HG03575 (cell line): ENCODE data around the gene ABCB9.

Experiments used
- ATAC-seq: cut with Tn5 transposase; IDR thresholded peaks from one replicate; pipeline ENCODE4 v1.9.1; 2021; ENCODE audit not compliant: unreplicated experiment, insufficient number of reproducible peaks, low FRiP score; ENCODE audit errors: extremely low read depth

Gene ABCB9

DNA sequence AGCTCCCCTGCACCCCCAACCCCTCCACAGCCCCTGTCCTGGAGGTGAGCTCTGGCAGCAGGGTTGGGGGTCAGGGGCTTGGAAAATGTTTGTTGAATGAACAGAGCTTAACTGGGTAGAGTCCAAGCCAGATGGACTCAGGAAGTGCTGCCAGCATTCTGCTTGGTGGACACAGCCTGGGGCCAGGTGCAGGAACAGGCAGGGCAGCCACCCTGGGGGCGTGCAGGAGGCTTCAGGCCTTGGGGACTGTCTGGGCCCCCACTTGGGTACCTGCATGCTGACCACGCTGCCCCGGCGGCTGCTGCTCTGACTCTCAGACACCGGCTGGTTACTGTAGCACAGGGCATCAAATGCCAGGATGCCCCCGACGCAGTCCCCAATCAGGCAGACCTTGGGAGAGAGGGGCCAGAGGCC, 29.9 kb upstream of the ABCB9 start:
- no peak for ATAC-seq

DNA sequence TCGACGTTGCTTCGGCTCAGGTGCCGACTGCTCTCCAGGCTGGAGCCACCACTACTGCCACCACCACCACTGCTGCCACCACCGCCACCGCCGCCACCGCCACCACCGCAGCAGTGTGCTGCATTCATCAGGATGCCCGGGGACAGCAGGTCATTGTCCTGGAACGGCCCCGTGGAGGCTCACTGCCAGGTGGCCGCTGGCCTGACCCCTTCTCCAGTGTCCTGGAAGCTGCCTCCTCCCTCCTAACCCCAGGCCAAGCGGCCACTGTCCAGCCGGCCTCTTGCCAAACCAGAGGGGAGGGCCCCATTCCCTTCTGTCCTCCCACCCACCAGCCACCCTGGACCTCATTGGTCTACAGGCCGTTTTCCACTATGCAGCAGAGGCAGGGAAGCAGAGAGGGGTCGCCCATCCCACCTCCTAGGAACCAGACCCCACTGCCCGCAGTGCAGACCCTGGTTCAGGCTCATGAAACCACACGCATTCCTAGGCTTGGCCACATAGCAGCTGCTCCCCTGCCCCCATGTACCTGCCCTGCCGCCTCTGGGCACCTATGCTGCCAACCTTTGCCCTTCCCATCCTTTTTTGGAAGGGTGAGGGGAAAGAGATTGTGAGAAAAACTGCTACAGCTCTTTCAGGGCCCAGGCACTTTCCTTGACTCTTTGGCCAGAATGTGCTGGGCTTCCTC, 29.4 kb upstream of the ABCB9 start:
- ATAC-seq: no peak

DNA sequence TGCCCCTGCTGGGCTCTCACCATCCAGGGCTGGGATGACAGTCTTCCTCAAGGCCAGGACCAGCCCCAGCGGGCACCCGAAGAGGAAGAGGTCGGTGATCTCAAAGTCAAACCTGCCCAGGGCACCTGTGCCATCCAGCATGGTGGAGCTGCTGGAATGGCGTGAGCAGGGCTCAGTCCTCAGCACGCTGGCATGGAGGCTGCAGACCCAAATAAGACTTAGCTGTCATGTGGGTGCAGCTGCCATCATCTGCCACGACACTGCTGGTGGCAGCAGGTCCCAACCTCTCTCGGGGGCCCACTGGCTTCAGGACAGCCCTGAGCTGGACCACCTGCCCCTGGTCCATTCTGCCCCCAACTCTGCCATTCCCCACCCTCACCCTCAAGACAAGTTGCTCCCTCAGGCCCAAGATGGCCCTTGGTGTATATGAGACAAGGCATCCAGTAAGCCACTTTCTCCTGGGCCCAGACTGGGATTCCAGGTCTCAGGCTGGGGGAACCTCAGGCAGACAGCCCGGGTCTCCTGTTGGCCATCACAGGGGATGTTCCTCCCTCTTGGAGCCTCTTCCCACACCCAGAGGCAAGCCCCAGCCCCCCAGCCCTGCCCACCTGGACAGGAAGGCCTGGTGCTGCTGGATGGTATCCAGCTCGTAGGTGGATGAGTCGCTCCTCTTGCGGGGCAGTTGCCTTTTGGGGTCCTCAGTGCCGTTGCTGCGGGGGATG, 28.7 kb upstream of the ABCB9 start:
- no peak for ATAC-seq

DNA sequence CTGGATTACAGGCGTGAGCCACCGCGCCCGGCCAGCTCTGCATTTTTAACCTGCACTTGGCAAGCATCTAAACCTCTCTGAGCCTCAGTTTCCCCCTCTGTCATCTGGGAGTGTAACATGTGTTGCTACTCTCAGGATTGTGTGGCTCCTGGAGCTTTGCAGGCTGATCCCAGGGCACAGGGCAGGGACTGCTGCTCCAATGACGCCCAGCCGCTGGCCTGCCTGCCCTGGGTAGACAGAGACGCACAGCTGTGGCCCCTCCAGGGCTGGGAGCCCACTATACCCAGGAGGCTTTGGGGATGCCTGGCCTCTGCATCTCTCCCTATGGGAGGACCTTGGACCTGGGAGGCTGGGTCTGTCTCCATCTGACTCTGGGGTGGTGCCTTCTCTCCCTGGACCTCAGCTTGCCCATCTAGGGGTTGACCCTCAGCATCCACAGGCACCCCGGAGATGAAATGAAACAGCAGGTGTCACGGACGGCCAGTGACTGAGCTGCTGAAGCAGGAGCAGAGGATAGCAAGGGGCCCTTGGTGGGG, 27.9 kb upstream of the ABCB9 start:
- ATAC-seq: no peak

DNA sequence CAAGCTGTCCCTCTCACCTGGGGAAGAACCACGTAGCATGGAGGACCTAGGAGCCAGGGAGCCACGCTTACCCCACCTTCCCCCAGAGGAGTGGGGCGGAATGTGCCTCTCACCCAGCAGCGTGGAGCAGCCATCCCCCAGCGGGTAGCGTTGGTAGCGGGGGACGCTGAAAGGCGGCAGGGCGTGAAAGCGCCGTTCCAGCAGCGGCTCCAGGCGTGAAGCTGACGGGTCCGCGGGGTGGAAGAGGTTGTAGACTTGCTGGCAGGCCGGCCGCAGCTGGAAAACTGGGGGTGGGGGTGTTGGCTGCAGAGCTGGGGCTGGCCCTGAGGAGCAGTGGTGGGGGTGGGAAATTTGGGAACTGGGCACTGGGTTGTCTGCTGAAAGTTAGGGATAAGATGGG, 26.1 kb upstream of the ABCB9 start:
- no peak for ATAC-seq

DNA sequence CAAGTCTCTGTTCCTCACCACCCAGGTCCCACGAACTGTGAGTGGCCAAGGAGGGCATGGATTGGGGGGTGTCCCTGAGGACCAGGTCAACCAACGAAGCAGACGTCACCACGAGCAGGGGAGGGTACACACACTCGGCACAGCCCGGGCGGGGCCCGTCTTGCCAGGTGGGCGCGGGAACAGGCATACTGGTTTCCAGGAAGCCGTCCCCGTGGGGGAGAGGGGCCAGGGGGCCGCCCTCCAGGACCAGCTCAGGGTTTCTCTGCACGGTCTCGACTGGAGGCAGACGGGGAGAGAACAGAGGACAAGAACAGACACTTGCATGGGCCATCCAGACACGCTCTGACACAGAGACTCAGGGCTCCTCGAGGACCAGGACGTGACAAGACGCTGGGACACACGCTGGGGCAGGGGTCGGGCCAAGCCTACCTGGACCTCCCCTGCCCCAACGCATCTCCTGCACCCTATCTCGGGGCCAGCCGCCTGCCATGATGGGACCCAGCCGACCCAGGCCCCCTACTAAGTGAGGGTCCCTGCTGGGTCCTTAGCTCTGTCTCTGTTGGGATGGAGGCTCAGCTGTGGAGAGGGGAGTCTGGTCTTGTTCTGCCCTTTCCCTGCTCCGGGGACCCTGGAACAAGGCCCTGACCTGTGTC, 25.5 kb upstream of the ABCB9 start:
- no peak for ATAC-seq

DNA sequence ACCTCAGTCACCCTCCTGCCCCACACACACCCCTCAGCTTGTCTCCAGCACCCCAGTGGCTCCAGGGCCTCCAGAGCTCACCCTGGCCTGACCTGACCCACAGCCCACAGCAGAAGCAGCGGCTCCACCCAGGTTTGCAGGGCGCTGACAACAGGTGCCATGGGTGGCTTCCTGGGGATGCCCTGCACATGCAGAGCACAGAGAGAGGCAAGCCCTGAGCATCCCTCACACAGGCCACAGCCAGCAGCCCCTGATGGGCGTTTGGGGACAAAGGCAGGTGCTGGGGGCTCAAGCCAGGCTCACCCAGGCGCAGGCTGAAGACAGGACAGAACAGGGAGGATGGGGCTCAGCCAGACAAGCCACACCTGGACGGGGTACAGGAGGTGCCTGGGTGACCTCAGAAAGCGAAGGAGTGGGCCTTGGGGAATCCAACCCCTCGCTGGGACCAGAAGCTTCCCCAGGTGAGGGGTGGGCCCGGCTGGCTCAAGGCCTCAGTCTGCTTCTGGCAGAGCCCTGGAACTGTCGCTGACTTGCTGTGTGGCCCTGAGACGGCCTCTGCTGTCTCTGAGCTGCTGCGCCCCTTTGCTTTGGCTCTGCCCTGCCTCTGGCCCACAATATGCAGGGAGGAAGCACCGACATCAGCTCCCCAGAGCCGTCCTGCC, 24.8 kb upstream of the ABCB9 start:
- ATAC-seq: no peak

DNA sequence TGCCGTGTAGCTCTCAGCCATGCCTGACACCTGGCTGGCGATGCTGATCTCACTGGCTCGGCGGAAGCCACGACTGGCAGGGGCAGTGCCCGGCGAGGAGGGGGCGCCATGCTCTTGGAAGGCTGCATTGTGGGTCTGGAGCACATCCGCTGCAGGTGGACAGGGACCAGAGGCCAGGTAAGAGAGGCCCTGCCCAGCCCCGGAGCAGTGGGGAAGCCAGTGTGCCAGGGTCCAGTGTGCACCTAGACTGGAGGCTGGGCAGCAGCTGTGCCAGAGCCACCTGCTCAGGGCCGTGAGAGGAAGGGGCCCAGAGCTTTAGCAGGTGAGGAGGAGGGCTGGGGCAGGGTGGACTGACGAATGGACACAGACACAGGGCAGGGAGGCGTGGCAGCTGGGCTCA, 24.3 kb upstream of the ABCB9 start:
- no peak for ATAC-seq

DNA sequence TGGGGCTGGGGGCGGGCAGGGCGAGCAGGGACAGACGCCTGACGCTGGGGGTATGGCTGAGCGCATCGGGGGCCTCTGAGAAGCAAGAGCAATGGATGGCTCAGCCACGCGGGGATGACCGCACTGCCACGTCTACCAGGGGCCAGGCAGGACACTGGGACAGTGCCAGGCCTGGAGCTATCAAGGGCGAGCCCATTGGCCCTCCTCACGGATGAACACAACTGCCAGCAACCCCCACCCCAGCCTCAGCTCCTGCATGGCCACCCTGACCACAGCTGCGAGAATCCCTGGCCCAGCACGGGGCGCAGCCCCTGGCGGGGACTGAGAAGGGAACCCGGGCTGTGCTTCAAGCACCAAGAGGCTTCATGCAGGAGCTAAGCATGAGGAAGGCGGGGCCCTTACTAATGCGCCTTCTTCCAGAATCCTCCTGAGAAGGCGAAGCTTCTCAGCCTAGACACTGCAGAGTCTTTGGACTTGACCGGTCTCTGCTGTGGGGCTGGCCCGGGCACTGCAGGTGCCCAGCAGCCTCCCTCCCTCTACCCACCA, 23.7 kb upstream of the ABCB9 start:
- no peak for ATAC-seq

DNA sequence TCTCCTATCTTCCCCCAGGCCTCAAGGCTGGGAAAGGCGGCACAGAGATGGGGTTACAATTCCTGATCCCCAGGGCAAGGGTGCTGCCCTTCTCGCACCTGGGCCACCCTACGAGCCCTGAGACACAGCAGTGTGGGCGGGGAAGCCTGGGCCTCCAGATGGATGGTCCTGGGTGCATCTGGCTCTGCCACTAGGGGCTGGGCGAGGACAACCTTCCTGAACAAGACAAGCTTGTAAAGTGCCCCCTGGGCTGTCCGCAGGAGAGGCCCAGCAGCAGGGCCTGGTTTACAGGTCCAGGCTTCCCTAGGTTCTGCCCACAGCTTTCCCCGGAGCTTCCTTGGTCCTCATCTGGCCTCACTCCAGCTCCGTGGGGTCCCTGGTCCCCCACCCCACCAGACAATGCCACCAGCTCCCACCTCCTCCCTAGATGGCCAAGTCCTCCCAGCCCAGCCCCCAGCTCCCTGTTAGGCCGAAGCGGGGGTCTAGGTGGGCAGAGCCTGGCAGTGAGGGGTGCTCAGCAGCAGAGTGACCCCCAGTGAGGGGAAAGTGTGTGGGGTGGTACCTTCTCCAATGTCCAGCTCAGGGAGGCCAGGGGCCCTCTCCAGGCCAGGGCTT, 23.1 kb upstream of the ABCB9 start:
- no peak for ATAC-seq

DNA sequence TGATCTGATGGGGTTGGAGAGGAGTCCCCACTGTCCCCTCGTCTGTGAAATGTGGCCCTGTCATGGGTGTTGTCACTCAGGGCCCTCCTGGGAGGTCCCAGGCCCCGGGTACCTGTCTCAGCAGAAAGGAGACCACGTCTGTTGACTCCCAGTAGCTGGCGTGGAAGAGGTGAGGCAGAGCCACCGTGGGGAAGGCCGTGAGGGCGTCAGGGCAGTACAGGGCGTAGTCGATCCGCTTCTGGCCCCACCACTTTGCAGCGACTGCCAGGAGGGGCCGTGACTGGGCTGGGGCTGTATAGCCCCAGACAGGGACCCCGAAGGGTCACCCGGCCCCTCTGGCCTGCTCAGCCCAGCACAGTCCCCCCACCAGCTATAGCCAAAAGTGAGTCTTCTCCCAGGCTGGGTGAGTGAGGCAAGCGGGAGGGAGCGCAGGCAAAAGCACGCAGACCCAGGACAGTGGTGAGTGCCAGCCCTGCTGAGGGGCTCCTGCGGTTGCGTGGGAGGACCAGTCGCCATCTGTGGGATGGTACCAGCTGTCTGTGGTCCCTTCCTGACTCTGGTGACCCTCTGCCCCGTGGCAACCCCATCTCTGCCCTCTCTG, 22.4 kb upstream of the ABCB9 start:
- ATAC-seq: no peak

DNA sequence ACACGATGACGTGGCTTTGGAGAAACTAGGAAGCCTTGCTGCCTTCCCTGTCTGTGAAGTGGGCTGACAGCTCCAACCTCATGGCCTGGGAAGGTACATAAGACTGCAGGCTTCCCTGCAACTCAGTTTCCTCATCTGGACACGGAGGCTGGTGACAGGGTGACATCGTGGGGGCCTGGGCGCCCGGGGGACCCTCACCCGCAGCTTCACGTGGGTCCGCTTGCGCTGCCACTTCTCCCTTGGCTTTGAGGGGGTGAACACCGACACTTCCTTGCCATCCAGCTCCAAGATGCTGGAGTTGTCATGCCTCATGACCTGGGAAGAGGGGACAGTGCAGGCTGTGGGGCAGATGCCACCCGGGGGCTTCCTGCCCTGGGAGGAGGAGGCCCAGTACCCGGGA, 21.8 kb upstream of the ABCB9 start:
- ATAC-seq: no peak

DNA sequence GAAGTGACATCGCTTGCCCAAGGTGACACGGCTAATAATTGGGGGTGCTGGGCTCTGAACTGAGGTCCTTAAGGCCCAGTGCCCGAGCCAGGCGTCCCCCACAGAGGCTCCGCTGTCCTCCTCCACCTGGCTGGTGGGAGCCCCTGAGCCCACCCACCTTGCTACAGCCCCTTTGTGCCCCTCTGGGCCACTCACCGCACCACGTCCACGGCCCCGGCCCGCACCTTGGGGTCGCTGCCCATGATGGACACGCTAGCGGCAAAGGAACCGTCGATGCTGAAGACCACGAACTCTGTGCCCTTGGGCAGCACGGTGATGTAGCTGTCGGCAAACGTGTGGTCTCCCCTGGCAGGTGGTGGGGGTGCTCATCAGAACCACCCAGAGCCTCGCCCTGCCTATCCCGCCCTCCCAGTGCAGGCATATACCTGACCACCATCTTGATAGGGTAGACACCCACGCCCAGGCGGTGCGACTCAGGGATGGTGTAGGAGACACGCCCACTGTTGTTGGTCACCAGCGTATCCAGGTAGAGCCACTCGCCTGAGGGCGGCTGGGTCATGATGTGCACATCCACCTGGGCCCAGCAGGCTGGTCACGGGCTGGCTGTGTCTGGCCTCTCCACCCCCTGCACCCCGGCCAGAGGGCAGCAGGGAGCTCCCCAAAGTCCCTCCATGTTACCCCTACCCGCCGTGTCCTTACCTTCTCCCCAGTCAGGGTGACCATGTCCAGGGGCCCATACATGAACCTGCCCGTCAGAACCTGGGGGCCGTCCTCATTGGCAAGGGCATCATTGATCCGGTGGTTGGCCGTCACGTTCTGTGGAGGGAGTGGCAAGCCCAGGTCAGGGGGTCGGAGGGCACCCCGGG, 21.1 kb upstream of the ABCB9 start:
- ATAC-seq: no peak

DNA sequence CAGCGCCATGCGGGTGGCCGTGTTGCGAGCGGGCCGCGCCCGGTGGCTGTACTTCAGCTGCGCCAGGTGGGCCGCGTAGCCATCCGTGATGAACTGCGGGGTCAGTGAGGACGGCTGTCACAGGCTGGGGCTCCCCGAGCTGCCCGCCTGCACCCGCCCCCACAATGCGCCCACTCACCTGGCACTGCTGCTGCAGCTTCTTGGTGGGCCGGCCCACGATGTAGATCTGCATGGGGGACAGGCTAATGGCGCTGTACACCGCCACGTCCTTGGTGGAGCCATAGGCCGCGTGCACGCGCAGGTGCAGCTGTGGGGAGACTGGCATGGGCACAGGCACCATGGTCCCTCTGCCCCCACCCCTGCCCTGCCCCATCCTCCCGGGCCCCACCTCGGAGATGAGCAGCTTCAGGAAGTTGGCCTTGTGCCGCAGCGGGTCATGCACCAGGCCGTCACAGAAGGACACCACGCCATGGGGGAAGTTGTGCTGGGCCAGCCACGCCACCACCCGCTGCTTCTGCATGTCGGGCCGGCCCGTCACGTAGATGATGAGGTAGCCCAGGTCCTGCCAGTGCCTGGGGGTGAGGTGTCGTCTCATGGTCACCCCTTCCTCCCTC, 20.1 kb upstream of the ABCB9 start:
- ATAC-seq: no peak

DNA sequence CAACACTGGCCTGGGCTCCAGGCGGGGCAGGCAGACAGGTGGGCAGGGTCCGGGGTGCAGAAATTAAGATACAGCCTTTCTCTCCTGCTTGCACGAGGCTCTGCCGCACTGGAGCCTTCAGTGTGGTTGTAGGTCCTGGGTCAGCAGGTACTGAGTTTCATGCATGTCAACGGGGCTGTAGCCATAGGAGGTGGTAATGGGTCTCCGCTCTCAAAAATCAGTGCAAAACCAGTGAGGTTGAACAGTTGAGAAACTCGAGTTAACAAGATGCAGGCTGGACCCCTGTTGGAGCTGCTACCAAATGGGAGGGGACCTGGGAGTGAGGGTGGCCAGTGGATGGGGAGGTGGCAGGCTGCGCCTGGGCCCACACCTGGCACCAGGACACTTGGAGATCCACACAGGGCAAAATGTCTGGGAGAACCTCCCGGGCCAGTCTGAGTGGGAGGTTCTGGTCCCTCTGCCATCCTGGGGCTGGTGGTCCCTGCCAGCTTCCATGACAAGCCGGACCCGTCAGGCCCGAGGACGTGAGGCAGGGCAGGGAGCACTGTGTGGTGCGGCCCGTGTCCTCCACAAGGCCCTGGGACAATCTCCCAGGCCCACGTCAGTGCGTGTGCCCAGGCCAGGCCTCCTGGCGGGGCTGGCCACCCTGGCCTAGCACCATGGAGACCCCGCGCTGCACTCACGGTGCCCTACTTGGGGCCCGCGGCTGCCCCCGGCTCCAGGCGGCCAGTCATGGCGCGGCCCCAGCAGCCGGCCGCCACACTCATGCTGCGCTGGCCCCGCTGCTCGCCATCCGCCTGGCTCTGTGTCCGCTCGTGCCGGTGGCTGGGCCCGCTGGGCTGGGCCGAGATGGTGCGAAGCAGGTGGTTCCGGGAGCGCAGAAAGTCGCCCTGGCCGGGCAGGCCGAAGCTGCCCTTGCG, 19.3 kb upstream of the ABCB9 start:
- no peak for ATAC-seq

DNA sequence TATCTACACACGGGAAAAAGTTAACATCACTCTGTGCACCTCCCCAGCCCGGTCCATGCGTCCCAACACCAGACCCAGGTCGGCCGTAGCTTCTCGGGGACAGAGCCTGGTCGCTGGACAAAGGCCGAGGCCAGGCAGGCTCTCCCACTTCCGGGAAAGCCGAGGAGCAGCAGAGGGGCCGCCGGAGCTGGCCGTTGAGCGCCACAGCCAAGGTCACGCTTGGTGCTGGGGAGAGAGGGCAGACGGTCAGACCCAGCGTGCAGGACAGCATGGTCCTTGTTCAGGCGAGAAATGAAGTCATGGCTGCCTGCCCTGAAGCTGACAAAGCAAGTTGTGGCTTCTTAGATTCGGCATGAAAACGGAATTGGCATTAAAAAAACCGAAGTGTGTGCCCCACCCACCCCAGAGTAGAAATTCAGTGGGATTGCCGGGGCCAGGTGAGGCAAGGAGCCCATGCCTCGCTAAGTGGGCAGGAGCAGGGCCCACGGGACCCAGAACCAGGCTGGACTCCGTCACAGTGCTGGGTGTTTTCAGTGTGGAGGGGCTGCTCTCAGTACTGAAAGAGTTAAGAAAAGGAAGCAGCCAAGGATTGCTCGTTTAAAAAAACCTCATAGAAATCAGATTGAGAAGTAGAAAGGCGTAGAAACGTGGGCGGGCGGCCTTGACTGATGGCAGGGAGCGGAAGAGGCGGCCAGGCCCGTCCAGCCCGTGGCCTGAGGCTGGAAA, 18.5 kb upstream of the ABCB9 start:
- no peak for ATAC-seq
